Right ventricle myocardium superior (tissue), 1 donor: ENCODE measurements around the gene UROC1. TPM values are rescaled to one million over a fixed set of nuclear protein-coding genes. Genes with fewer than 3 reads are reported as not detected.
A peak's percentile ranks its signal among the peaks of the same experiment; 100 is the strongest.

Experiments used
- ATAC-seq: fragments of 200-7000 bp; cut with Tn5 transposase; one replicate; pipeline ENCODE4 v1.9.1; 2020; ENCODE audit warnings: mild to moderate bottlenecking; ENCODE audit not compliant: poor library complexity
- DNase-seq: peaks from one replicate; pipeline ENCODE4 v3.0.0-alpha.2; 2020
- intact Hi-C: fragments of 100-400 bp; cut with DNase I; formaldehyde crosslinking; loops from one replicate; pipeline ENCODE4 v1.11.2; 2022
- total RNA-seq: library from RNA; stranded (reverse); fragmentation: NEBNext Ultra II Directional; extraction: Animal tissue kit (Norgen Biotek cat#: 25700); gene quantifications from one replicate; pipeline ENCODE4 v1.2.1, GENCODE V29; 2021
- donor health status: DM: no; HTN: yes; CAD: no; lungs with severe emphysema.

UROC1 gene
- total RNA-seq, 1 donor from 2014 or later, result not detected

- intact Hi-C loops, result loop anchor here (10.0 kb wide), 1 partner anchor 1022 kb away; no protein-coding TSS in a partner anchor
- DNase-seq, result peak; percentile 68
- peak; percentile 49 for ATAC-seq
Observed at GRCh38 chr3:126522363-126522788, 4.8 kb upstream of the UROC1 start.

- no peak for ATAC-seq
- intact Hi-C loops, result loop anchor here (10.0 kb wide), 1 partner anchor 1023 kb away; no protein-coding TSS in a partner anchor
- DNase-seq, result peak; percentile 42
Observed at GRCh38 chr3:126521122-126521891, 3.7 kb upstream of the UROC1 start.

- intact Hi-C loops, result loop anchor here (10.0 kb wide), 1 partner anchor 1025 kb away; no protein-coding TSS in a partner anchor
- DNase-seq (peak; percentile 25), ATAC-seq (no peak)
Observed at GRCh38 chr3:126519506-126520455, 2.2 kb upstream of the UROC1 start.

- intact Hi-C loops, result no loop called here
- ATAC-seq, result no peak
- DNase-seq, result no peak
Observed at GRCh38 chr3:126518779-126519177, 1.2 kb upstream of the UROC1 start.

GRCh38 chr3:126517986-126518778 is 609 bp upstream of the UROC1 start:
- intact Hi-C loops, result no loop called here
- DNase-seq (peak; percentile 34), ATAC-seq (no peak)

- ATAC-seq, result no peak
- intact Hi-C loops, result no loop called here
- DNase-seq, result peak; percentile 27
Observed at GRCh38 chr3:126516936-126517290, 660 bp downstream of the UROC1 start.

- ATAC-seq (no peak), DNase-seq (peak; percentile 12)
- intact Hi-C loops, result no loop called here
Observed at GRCh38 chr3:126516152-126516935, 1.2 kb downstream of the UROC1 start.

- intact Hi-C loops, result no loop called here
- DNase-seq (peak; percentile 14), ATAC-seq (no peak)
Observed at GRCh38 chr3:126515066-126515706, 2.4 kb downstream of the UROC1 start.

GRCh38 chr3:126514161-126514560 is 3.4 kb downstream of the UROC1 start:
- ATAC-seq (no peak), DNase-seq (no peak)
- intact Hi-C loops, result no loop called here

- intact Hi-C loops, result no loop called here
- peak; percentile 17 for DNase-seq
- ATAC-seq, result peak; percentile 49
Observed at GRCh38 chr3:126512916-126513650, 4.5 kb downstream of the UROC1 start.

GRCh38 chr3:126512026-126512425 is 5.5 kb downstream of the UROC1 start:
- peak; percentile 29 for ATAC-seq
- intact Hi-C loops, result no loop called here
- peak; percentile 18 for DNase-seq

GRCh38 chr3:126511291-126511690 is 6.3 kb downstream of the UROC1 start:
- ATAC-seq (no peak), DNase-seq (peak; percentile 35)
- intact Hi-C loops, result no loop called here

GRCh38 chr3:126510308-126510910 is 7.2 kb downstream of the UROC1 start:
- ATAC-seq (no peak), DNase-seq (peak; percentile 26)
- intact Hi-C loops, result no loop called here

GRCh38 chr3:126509597-126510307 is 7.8 kb downstream of the UROC1 start:
- intact Hi-C loops, result no loop called here

GRCh38 chr3:126508564-126508964 is 9.0 kb downstream of the UROC1 start:
- no peak for ATAC-seq
- peak; percentile 20 for DNase-seq
- intact Hi-C loops, result no loop called here

More at GRCh38 chr3:126509597-126510307, 7.8 kb downstream of the UROC1 start:
- ATAC-seq (no peak), DNase-seq (peak; percentile 35)

- intact Hi-C loops, result no loop called here
- DNase-seq (peak; percentile 25), ATAC-seq (no peak)
Observed at GRCh38 chr3:126507886-126508285, 9.7 kb downstream of the UROC1 start.
